Measurements from ENCODE around the gene KCND3. TPM values are rescaled to one million over a fixed set of nuclear protein-coding genes. Genes with fewer than 3 reads are reported as not detected.

Gene KCND3
- total and polyA plus RNA-seq, 2 experiments from 2014 or later: 0.10 to 0.18 TPM

DNA sequence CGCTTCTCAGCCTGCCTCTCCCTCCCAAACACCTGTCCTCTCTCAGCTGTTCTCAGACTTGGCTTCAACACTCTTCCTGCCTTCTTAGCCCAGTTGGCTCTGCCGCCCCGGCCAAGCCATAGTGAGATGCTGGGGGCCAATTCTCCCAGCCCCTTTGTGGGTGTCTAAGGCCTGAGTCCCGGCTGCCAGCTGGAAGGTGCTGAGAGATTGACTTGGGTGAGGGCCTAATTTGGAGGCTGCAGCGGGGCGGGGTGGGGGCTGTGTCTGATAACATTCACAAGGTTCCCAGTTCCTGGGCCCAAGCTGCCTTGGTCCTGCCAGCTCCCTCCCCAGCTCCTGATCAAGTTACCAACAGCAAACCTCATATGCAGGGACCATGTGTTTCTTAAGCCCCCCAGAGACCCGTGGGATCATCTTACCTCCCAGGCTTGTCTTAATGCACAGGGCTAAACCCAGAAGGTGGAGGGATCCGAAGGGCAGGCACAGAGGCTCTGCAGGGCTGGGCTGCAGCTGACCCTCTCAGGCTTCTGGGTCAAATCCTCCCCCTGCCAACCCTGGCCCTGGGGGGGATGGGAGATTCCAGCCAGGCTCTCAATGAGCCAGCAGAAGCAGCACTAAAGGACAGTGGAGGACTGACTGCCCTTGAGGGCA lies 260.1 kb downstream of the KCND3 start:
- peaks cover 11% of the 10 kb centered on the region for H4K20me1 ChIP-seq (replicated peaks; ENCODE audit: insufficient read depth)
- H3K4me3 Mint-ChIP-seq: no peak overlapping the region
- DNase-seq (ENCODE audit: low spot score) (no peak), ATAC-seq (peak; percentile 23)
- H3K27me3 Mint-ChIP-seq (ENCODE audit: insufficient read depth, low read depth, poor library complexity): peaks cover 1% of the 10 kb centered on the region
- H3K9me2 ChIP-seq (ENCODE audit: insufficient read depth): no peaks in the 10 kb centered on the region
- TF ChIP-seq CTCF (conservative IDR thresholded peaks at IDR 0.05; ENCODE audit: low read depth in 2 of 2) (no peak), ZNF331 (CRISPR knock-in tag; IDR thresholded peaks at IDR 0.05; ENCODE audit: low read depth) (no peak)
- H3K4me1 ChIP-seq (ENCODE audit: insufficient read depth): peaks cover 22% of the 10 kb centered on the region
- peaks cover 37% of the 10 kb centered on the region for H3K4me1 Mint-ChIP-seq
- no peaks in the 10 kb centered on the region for H3K27me3 ChIP-seq (ENCODE audit: insufficient read depth)
- H3K27ac Mint-ChIP-seq: no peak overlapping the region; the same call in 1 of the 2 replicates
- no peak overlapping the region for H2AFZ ChIP-seq
- peaks cover 6% of the 10 kb centered on the region; the same call in 2 of the 3 replicates for H3K36me3 Mint-ChIP-seq (ENCODE audit: low read depth)
- no peaks in the 10 kb centered on the region for H3F3A ChIP-seq (replicated peaks; ENCODE audit: low read depth)
- H3K4me2 ChIP-seq: no peak overlapping the region
- no peaks in the 10 kb centered on the region for H3K36me3 ChIP-seq (ENCODE audit: insufficient read depth)
- H3K4me3 ChIP-seq: no peak overlapping the region
- H3K27ac ChIP-seq (ENCODE audit: low read depth): no peak overlapping the region
- peaks cover 24% of the 10 kb centered on the region for H3K79me2 ChIP-seq (replicated peaks; ENCODE audit: insufficient read depth)
- no peaks in the 10 kb centered on the region for H3K9me3 Mint-ChIP-seq

DNA sequence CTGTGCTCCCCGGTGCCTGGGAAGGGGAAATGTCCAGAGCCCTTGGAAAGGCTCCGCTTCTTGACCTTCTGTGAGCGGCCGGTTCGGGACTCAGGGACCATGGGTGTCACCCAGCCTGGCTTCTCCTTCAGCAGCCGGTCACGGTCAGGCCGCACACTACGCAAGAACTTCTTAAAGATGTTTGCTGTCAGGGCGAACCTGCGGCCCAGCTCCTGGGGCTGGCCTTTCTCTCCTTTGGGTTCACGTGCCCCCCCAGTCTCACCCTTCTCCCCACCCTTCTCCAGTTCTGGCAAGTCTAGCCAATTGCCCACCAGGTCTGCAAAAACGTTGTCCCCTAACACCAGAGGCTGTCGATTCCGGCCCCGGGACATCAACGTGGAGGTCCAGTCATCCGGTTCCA lies 262.4 kb downstream of the KCND3 start:
- H2AFZ ChIP-seq: no peak overlapping the region
- peaks cover 20% of the 10 kb centered on the region for H3K4me1 ChIP-seq (ENCODE audit: insufficient read depth)
- H3K27ac ChIP-seq (ENCODE audit: low read depth): no peak overlapping the region
- peaks cover 1% of the 10 kb centered on the region for H3K27me3 Mint-ChIP-seq (ENCODE audit: insufficient read depth, low read depth, poor library complexity)
- H3K36me3 Mint-ChIP-seq (ENCODE audit: low read depth): peaks cover 2% of the 10 kb centered on the region; the same call in 2 of the 3 replicates
- H3K27me3 ChIP-seq (ENCODE audit: insufficient read depth): no peaks in the 10 kb centered on the region
- no peaks in the 10 kb centered on the region for H3K36me3 ChIP-seq (ENCODE audit: insufficient read depth)
- no peak overlapping the region for H3K4me3 ChIP-seq
- H3K79me2 ChIP-seq (replicated peaks; ENCODE audit: insufficient read depth): peaks cover 14% of the 10 kb centered on the region
- no peaks in the 10 kb centered on the region for H3K9me2 ChIP-seq (ENCODE audit: insufficient read depth)
- DNase-seq (ENCODE audit: low spot score) (no peak), ATAC-seq (no peak)
- H3K4me2 ChIP-seq: no peak overlapping the region
- peaks cover 11% of the 10 kb centered on the region for H4K20me1 ChIP-seq (replicated peaks; ENCODE audit: insufficient read depth)
- no peaks in the 10 kb centered on the region for H3K9me3 Mint-ChIP-seq
- no peaks in the 10 kb centered on the region; the same call in 1 of the 2 replicates for H3F3A ChIP-seq (replicated peaks; ENCODE audit: low read depth)
- H3K4me3 Mint-ChIP-seq: no peak overlapping the region
- no peak overlapping the region for H3K27ac Mint-ChIP-seq
- peaks cover 44% of the 10 kb centered on the region for H3K4me1 Mint-ChIP-seq
- TF ChIP-seq, protein P1, sequence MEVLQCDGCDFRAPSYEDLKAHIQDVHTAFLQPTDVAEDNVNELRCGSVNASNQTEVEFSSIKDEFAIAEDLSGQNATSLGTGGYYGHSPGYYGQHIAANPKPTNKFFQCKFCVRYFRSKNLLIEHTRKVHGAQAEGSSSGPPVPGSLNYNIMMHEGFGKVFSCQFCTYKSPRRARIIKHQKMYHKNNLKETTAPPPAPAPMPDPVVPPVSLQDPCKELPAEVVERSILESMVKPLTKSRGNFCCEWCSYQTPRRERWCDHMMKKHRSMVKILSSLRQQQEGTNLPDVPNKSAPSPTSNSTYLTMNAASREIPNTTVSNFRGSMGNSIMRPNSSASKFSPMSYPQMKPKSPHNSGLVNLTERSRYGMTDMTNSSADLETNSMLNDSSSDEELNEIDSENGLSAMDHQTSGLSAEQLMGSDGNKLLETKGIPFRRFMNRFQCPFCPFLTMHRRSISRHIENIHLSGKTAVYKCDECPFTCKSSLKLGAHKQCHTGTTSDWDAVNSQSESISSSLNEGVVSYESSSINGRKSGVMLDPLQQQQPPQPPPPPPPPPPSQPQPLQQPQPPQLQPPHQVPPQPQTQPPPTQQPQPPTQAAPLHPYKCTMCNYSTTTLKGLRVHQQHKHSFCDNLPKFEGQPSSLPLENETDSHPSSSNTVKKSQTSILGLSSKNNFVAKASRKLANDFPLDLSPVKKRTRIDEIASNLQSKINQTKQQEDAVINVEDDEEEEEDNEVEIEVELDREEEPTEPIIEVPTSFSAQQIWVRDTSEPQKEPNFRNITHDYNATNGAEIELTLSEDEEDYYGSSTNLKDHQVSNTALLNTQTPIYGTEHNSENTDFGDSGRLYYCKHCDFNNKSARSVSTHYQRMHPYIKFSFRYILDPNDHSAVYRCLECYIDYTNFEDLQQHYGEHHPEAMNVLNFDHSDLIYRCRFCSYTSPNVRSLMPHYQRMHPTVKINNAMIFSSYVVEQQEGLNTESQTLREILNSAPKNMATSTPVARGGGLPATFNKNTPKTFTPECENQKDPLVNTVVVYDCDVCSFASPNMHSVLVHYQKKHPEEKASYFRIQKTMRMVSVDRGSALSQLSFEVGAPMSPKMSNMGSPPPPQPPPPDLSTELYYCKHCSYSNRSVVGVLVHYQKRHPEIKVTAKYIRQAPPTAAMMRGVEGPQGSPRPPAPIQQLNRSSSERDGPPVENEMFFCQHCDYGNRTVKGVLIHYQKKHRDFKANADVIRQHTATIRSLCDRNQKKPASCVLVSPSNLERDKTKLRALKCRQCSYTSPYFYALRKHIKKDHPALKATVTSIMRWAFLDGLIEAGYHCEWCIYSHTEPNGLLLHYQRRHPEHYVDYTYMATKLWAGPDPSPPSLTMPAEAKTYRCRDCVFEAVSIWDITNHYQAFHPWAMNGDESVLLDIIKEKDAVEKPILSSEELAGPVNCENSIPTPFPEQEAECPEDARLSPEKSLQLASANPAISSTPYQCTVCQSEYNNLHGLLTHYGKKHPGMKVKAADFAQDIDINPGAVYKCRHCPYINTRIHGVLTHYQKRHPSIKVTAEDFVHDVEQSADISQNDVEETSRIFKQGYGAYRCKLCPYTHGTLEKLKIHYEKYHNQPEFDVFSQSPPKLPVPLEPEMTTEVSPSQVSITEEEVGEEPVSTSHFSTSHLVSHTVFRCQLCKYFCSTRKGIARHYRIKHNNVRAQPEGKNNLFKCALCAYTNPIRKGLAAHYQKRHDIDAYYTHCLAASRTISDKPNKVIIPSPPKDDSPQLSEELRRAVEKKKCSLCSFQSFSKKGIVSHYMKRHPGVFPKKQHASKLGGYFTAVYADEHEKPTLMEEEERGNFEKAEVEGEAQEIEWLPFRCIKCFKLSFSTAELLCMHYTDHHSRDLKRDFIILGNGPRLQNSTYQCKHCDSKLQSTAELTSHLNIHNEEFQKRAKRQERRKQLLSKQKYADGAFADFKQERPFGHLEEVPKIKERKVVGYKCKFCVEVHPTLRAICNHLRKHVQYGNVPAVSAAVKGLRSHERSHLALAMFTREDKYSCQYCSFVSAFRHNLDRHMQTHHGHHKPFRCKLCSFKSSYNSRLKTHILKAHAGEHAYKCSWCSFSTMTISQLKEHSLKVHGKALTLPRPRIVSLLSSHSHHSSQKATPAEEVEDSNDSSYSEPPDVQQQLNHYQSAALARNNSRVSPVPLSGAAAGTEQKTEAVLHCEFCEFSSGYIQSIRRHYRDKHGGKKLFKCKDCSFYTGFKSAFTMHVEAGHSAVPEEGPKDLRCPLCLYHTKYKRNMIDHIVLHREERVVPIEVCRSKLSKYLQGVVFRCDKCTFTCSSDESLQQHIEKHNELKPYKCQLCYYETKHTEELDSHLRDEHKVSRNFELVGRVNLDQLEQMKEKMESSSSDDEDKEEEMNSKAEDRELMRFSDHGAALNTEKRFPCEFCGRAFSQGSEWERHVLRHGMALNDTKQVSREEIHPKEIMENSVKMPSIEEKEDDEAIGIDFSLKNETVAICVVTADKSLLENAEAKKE (CRISPR knock-in tag; IDR thresholded peaks at IDR 0.05): no peak
- no peak for TF ChIP-seq POLR2AphosphoS5 (IDR thresholded peaks at IDR 0.05; ENCODE audit: low read depth)
- TF ChIP-seq, protein P2, sequence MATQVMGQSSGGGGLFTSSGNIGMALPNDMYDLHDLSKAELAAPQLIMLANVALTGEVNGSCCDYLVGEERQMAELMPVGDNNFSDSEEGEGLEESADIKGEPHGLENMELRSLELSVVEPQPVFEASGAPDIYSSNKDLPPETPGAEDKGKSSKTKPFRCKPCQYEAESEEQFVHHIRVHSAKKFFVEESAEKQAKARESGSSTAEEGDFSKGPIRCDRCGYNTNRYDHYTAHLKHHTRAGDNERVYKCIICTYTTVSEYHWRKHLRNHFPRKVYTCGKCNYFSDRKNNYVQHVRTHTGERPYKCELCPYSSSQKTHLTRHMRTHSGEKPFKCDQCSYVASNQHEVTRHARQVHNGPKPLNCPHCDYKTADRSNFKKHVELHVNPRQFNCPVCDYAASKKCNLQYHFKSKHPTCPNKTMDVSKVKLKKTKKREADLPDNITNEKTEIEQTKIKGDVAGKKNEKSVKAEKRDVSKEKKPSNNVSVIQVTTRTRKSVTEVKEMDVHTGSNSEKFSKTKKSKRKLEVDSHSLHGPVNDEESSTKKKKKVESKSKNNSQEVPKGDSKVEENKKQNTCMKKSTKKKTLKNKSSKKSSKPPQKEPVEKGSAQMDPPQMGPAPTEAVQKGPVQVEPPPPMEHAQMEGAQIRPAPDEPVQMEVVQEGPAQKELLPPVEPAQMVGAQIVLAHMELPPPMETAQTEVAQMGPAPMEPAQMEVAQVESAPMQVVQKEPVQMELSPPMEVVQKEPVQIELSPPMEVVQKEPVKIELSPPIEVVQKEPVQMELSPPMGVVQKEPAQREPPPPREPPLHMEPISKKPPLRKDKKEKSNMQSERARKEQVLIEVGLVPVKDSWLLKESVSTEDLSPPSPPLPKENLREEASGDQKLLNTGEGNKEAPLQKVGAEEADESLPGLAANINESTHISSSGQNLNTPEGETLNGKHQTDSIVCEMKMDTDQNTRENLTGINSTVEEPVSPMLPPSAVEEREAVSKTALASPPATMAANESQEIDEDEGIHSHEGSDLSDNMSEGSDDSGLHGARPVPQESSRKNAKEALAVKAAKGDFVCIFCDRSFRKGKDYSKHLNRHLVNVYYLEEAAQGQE (IDR thresholded peaks at IDR 0.05; ENCODE audit: unreplicated experiment): no peak
- TF ChIP-seq CREB1 (CRISPR knock-in tag; IDR thresholded peaks at IDR 0.05; ENCODE audit: low read depth): no peak
- TF ChIP-seq, protein P3, sequence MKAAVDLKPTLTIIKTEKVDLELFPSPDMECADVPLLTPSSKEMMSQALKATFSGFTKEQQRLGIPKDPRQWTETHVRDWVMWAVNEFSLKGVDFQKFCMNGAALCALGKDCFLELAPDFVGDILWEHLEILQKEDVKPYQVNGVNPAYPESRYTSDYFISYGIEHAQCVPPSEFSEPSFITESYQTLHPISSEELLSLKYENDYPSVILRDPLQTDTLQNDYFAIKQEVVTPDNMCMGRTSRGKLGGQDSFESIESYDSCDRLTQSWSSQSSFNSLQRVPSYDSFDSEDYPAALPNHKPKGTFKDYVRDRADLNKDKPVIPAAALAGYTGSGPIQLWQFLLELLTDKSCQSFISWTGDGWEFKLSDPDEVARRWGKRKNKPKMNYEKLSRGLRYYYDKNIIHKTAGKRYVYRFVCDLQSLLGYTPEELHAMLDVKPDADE (IDR thresholded peaks at IDR 0.05): no peak
- no peak for TF ChIP-seq EZH2phosphoT487 (IDR thresholded peaks at IDR 0.05; ENCODE audit: unreplicated experiment)
